ENCODE measurements around the gene PPP4R4.
"Not testable (repeated sequence)": the region's sequence is repeated elsewhere in the genome, so short reads cannot be mapped to it uniquely, and the experiment has no call there.

The PPP4R4 gene

DNA sequence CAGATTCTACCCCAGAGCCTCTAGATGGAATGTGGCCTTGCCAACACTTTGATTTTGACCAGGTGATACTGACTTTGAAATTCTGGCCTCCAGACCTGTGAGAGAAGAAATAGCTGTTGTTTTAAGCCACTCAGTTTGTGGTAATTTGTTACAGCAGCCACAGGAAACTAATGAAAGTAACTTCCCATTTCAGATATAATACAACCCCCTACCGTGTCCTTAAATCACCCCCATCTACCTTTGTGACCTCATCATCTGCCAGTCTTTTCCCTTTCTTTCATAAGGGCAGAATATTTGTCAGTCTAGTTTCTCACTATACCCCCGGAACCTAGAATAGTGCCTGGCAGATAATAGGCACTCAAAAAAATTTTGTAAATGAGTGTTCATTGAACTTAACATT, 39.6 kb downstream of the PPP4R4 start:
- Histone ChIP-seq H2AFZ (ENCODE audit: low read length) (no peak overlapping the region), H3K9me3 (ENCODE audit: low read length) (no peaks in the 10 kb centered on the region), H3K9me2 (ENCODE audit: low read depth, low read length) (no peaks in the 10 kb centered on the region), H3K4me3 (ENCODE audit: low read depth, low read length, poor library complexity, severe bottlenecking) (no peak overlapping the region), H3K9ac (ENCODE audit: low read length) (no peak overlapping the region), H4K20me1 (ENCODE audit: insufficient read depth, low read length) (no peaks in the 10 kb centered on the region), H3K79me2 (ENCODE audit: insufficient read depth, low read length) (no peaks in the 10 kb centered on the region), H3K4me1 (ENCODE audit: insufficient read depth, low read length, severe bottlenecking) (no peaks in the 10 kb centered on the region), H3K36me3 (ENCODE audit: insufficient read depth, low read length) (no peaks in the 10 kb centered on the region), H3F3A (ENCODE audit: insufficient read depth, low read length) (no peaks in the 10 kb centered on the region), H3K4me2 (ENCODE audit: low read length) (no peak overlapping the region), H3K27me3 (ENCODE audit: insufficient read depth, low read length) (no peaks in the 10 kb centered on the region), H3K27ac (ENCODE audit: low read depth, low read length, poor library complexity, severe bottlenecking) (no peak overlapping the region)
- no peak for TF ChIP-seq EZH2 (IDR thresholded peaks at IDR 0.05; ENCODE audit: borderline replicate concordance, low read length)
- TF ChIP-seq, protein P1, sequence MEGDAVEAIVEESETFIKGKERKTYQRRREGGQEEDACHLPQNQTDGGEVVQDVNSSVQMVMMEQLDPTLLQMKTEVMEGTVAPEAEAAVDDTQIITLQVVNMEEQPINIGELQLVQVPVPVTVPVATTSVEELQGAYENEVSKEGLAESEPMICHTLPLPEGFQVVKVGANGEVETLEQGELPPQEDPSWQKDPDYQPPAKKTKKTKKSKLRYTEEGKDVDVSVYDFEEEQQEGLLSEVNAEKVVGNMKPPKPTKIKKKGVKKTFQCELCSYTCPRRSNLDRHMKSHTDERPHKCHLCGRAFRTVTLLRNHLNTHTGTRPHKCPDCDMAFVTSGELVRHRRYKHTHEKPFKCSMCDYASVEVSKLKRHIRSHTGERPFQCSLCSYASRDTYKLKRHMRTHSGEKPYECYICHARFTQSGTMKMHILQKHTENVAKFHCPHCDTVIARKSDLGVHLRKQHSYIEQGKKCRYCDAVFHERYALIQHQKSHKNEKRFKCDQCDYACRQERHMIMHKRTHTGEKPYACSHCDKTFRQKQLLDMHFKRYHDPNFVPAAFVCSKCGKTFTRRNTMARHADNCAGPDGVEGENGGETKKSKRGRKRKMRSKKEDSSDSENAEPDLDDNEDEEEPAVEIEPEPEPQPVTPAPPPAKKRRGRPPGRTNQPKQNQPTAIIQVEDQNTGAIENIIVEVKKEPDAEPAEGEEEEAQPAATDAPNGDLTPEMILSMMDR (IDR thresholded peaks at IDR 0.05; ENCODE audit: low read length): no peak

DNA sequence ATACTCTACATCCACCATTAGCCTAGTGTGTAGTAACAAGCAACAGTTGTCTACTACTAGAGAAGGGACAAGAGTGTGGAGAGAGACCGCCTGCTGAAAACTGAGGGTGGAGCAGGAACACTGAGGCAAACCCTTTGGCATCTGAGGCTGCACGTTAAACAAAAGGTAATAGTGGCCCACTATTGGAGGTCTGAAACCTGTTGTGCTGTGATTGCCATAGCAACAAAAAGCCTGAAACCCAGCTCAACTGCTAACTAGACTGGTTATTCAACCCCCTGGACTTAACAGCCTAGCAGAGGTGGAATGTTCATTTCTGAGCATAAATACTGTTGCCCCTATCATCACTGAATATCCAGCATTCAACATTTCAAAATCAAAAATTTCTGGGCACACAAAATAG, 43.0 kb downstream of the PPP4R4 start:
- Histone ChIP-seq H3K4me1 (ENCODE audit: insufficient read depth, low read length, severe bottlenecking) (no peaks in the 10 kb centered on the region), H3K27ac (ENCODE audit: low read depth, low read length, poor library complexity, severe bottlenecking) (no peak overlapping the region), H3K9me3 (ENCODE audit: low read length) (peaks cover 4% of the 10 kb centered on the region; the same call in 1 of the 2 replicates), H3K9me2 (ENCODE audit: low read depth, low read length) (no peaks in the 10 kb centered on the region), H4K20me1 (ENCODE audit: insufficient read depth, low read length) (no peaks in the 10 kb centered on the region), H3K79me2 (ENCODE audit: insufficient read depth, low read length) (no peaks in the 10 kb centered on the region), H3F3A (ENCODE audit: insufficient read depth, low read length) (no peaks in the 10 kb centered on the region), H3K36me3 (ENCODE audit: insufficient read depth, low read length) (no peaks in the 10 kb centered on the region), H3K4me3 (ENCODE audit: low read depth, low read length, poor library complexity, severe bottlenecking) (no peak overlapping the region), H3K27me3 (ENCODE audit: insufficient read depth, low read length) (no peaks in the 10 kb centered on the region), H3K4me2 (ENCODE audit: low read length) (no peak overlapping the region), H3K9ac (ENCODE audit: low read length) (no peak overlapping the region), H2AFZ (ENCODE audit: low read length) (no peak overlapping the region)
- no peak for TF ChIP-seq EZH2 (IDR thresholded peaks at IDR 0.05; ENCODE audit: borderline replicate concordance, low read length)
- TF ChIP-seq, protein P1 (IDR thresholded peaks at IDR 0.05; ENCODE audit: low read length): no peak

DNA sequence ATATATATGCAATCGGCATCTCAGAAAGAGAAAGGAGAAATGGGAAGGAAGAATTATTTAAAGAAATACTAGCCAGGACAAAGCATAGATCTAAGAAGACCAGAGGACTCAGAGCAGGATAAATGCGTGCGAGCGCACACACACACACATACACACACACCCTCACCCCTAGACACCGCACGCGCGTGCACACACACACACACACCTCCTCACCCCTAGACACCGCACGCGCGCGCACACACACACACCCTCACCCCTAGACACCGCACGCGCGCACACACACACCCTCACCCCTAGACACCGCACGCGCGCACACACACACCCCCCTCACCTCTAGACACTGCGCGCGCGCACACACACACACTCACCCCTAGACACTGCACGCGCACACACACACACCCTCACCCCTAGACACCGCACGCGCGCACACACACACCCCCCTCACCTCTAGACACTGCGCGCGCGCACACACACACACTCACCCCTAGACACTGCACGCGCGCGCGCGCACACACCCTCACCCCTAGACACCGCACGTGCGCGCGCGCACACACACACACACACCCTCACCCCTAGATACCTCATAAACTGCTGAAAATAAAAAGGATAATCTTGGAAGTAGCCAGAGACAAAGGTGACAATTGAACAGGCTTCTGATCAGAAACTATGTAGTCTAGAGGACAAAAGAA, 44.2 kb downstream of the PPP4R4 start:
- not testable (repeated sequence) for H3K4me1 ChIP-seq (ENCODE audit: insufficient read depth, low read length, severe bottlenecking); H4K20me1 ChIP-seq (ENCODE audit: insufficient read depth, low read length); H2AFZ ChIP-seq (ENCODE audit: low read length); H3F3A ChIP-seq (ENCODE audit: insufficient read depth, low read length); H3K27me3 ChIP-seq (ENCODE audit: insufficient read depth, low read length); H3K4me3 ChIP-seq (ENCODE audit: low read depth, low read length, poor library complexity, severe bottlenecking); H3K27ac ChIP-seq (ENCODE audit: low read depth, low read length, poor library complexity, severe bottlenecking); H3K9ac ChIP-seq (ENCODE audit: low read length); H3K4me2 ChIP-seq (ENCODE audit: low read length); H3K9me2 ChIP-seq (ENCODE audit: low read depth, low read length); H3K9me3 ChIP-seq (ENCODE audit: low read length); H3K79me2 ChIP-seq (ENCODE audit: insufficient read depth, low read length); H3K36me3 ChIP-seq (ENCODE audit: insufficient read depth, low read length)

DNA sequence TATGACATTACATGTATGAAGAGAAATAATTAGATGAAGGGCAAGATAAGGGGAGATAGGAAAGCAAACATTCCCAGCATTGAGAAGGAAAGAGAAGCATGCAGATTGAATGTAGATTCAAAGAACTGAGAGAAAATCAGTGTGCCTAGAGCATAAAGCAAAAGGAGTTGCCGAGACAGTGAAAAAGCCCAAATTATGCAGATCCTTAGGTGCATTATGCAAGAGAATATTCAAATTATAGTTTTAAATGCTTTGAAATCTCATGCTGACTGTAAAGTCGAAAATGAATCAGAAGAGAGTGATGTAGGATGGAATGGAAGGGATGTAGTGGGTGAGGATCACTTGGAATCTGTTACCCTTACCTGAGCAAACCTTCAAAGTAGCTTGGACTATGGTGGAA, 49.9 kb downstream of the PPP4R4 start:
- Histone ChIP-seq H3K4me3 (ENCODE audit: low read depth, low read length, poor library complexity, severe bottlenecking) (no peak overlapping the region), H3F3A (ENCODE audit: insufficient read depth, low read length) (no peaks in the 10 kb centered on the region), H3K27ac (ENCODE audit: low read depth, low read length, poor library complexity, severe bottlenecking) (no peak overlapping the region), H4K20me1 (ENCODE audit: insufficient read depth, low read length) (no peaks in the 10 kb centered on the region), H2AFZ (ENCODE audit: low read length) (no peak overlapping the region), H3K27me3 (ENCODE audit: insufficient read depth, low read length) (no peaks in the 10 kb centered on the region), H3K36me3 (ENCODE audit: insufficient read depth, low read length) (no peaks in the 10 kb centered on the region), H3K9me2 (ENCODE audit: low read depth, low read length) (no peaks in the 10 kb centered on the region), H3K79me2 (ENCODE audit: insufficient read depth, low read length) (no peaks in the 10 kb centered on the region), H3K9ac (ENCODE audit: low read length) (no peak overlapping the region), H3K9me3 (ENCODE audit: low read length) (peaks cover 6% of the 10 kb centered on the region; the same call in 1 of the 2 replicates), H3K4me1 (ENCODE audit: insufficient read depth, low read length, severe bottlenecking) (no peaks in the 10 kb centered on the region), H3K4me2 (ENCODE audit: low read length) (no peak overlapping the region)
- TF ChIP-seq EZH2 (IDR thresholded peaks at IDR 0.05; ENCODE audit: borderline replicate concordance, low read length): no peak
- TF ChIP-seq, protein P1 (IDR thresholded peaks at IDR 0.05; ENCODE audit: low read length): no peak

Data from OCI-LY1 (cell line).